ENCODE results near the gene P2RX6.
"Not testable (repeated sequence)": the region's sequence is repeated elsewhere in the genome, so short reads cannot be mapped to it uniquely, and the experiment has no call there.

The P2RX6 gene

DNA sequence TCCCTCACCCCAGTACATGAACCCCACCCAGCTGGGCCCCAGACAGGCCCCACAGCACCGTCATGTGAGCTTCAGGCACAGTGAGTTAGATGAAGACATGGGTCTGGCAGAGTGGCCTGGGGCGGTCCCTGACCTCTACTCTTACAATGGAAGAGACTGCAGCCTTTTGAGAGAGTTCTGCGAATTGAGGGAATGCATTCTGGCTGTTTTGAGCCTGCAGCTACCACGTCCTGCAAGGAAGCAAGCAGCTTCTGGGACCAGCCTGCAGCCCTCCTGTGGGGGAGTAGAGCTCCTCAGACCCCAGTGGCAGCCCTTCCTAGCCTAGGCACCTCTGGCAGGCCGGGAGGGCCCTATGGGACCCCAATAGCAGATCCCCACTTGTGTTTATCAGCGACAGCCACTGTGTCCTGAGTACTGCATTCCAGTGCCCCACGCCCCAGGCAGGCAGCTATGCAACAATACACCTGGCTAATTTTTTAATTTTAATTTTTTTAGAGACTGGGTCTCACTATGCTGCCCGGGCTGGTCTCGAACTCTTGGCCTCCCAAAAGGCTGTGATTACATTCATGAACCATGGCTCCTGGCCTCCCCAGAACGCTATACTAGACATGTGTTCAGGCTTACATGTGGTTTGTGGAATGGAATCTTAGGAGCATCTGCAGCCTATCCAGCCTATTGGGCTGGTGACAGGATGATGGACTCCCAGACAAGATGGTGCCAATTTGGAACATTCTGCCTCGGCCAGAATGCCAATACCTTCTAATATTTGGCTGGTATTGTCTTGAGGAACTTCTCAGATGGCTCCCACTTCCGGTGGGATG lies 18.1 kb downstream of the P2RX6 start:
- in situ Hi-C loops (cut with MboI; ENCODE audit: low sequenced_read_pairs, unreplicated experiment), result no loop called here
- TF ChIP-seq CTCF (IDR thresholded peaks at IDR 0.05; ENCODE audit: borderline replicate concordance, control extremely low read depth, extremely low read depth, insufficient read depth, missing control alignments), result no peak
- DNase-seq (ENCODE audit: low spot score), result no peak

- TF ChIP-seq CTCF (IDR thresholded peaks at IDR 0.05; ENCODE audit: borderline replicate concordance, control extremely low read depth, extremely low read depth, insufficient read depth, missing control alignments), result no peak
- in situ Hi-C loops (cut with MboI; ENCODE audit: low sequenced_read_pairs, unreplicated experiment), result no loop called here
Observed at GRCh38 chr22:21033895-21034294, 18.9 kb downstream of the P2RX6 start.

GRCh38 chr22:21034989-21035388 lies 20.0 kb downstream of the P2RX6 start:
- TF ChIP-seq CTCF (IDR thresholded peaks at IDR 0.05; ENCODE audit: borderline replicate concordance, control extremely low read depth, extremely low read depth, insufficient read depth, missing control alignments), result no peak
- DNase-seq (ENCODE audit: low spot score), result no peak
- in situ Hi-C loops (cut with MboI; ENCODE audit: low sequenced_read_pairs, unreplicated experiment), result loop anchor here (5.0 kb wide), 1 partner anchor 52 kb away; no protein-coding TSS in a partner anchor

More at GRCh38 chr22:21033895-21034294, 18.9 kb downstream of the P2RX6 start:
- DNase-seq (ENCODE audit: low spot score), result no peak

GRCh38 chr22:21038405-21038804 lies 23.4 kb downstream of the P2RX6 start:
- DNase-seq (ENCODE audit: low spot score), result no peak
- in situ Hi-C loops (cut with MboI; ENCODE audit: low sequenced_read_pairs, unreplicated experiment), result loop anchor here (5.0 kb wide), 1 partner anchor 49 kb away; no protein-coding TSS in a partner anchor
- no peak for TF ChIP-seq CTCF (IDR thresholded peaks at IDR 0.05; ENCODE audit: borderline replicate concordance, control extremely low read depth, extremely low read depth, insufficient read depth, missing control alignments)

GRCh38 chr22:21039158-21039557 lies 24.2 kb downstream of the P2RX6 start:
- in situ Hi-C loops (cut with MboI; ENCODE audit: low sequenced_read_pairs, unreplicated experiment), result loop anchor here (5.0 kb wide), 1 partner anchor 48 kb away; no protein-coding TSS in a partner anchor
- DNase-seq (ENCODE audit: low spot score), result not testable (repeated sequence)

DNA sequence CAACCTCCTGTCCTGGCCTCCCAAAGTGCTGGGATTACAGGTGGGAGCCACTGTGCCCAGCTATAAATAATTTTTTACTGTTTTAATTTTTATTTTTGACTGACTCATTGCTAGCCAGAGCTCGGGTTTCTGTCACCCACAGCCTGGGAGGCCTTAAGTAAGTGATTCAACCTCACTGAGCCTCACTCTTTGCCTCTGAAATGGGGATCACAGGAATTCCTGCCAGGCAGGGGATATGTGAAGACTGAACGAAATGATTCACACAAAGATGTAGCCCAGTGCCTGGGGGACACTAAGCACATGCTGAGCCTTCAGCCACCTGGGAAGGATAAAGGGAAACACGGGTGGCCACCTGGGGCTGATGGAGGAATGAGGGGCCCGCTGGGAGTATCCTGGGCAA lies 27.0 kb downstream of the P2RX6 start:
- DNase-seq (ENCODE audit: low spot score), result no peak
- TF ChIP-seq CTCF (IDR thresholded peaks at IDR 0.05; ENCODE audit: borderline replicate concordance, control extremely low read depth, extremely low read depth, insufficient read depth, missing control alignments), result no peak
- in situ Hi-C loops (cut with MboI; ENCODE audit: low sequenced_read_pairs, unreplicated experiment), result no loop called here
